MM.1S (cell line): Measurements from ENCODE around the gene CCR2.

Experiments used
- DNase-seq: peaks from one replicate; pipeline ENCODE4 v3.0.0-alpha.2; 2015
- H2AFZ ChIP-seq: fragments of 300-600 bp; sonication (generic); 2 replicates; pipeline ENCODE4 v1.6.0; 2016; ENCODE audit warnings: antibody characterized with exemption, low read length
- H3F3A ChIP-seq: fragments of 300-600 bp; sonication (generic); 2 replicates; pipeline ENCODE4 v1.6.1; 2016; ENCODE audit warnings: mild to moderate bottlenecking, antibody characterized with exemption, low read length, moderate library complexity, mixed read lengths; ENCODE audit not compliant: insufficient read depth
- H3K27ac ChIP-seq: fragments of 300-600 bp; sonication (generic); 2 replicates; pipeline ENCODE4 v1.5.1; 2016; ENCODE audit warnings: mild to moderate bottlenecking, low read length
- H3K27me3 ChIP-seq: fragments of 300-600 bp; sonication (generic); replicated peaks from 2 replicates; pipeline ENCODE4 v1.6.0; 2016; ENCODE audit warnings: low read length; ENCODE audit not compliant: insufficient read depth
- H3K36me3 ChIP-seq: fragments of 300-600 bp; sonication (generic); replicated peaks from 2 replicates; pipeline ENCODE4 v1.6.1; 2016; ENCODE audit warnings: mild to moderate bottlenecking, low read length, mixed read lengths; ENCODE audit not compliant: insufficient read depth
- H3K4me1 ChIP-seq: fragments of 300-600 bp; sonication (generic); 2 replicates; pipeline ENCODE4 v1.6.1; 2016; ENCODE audit warnings: low read length, mixed read lengths
- H3K4me2 ChIP-seq: fragments of 300-600 bp; sonication (generic); 2 replicates; pipeline ENCODE4 v1.6.0; 2016; ENCODE audit warnings: low read depth, low read length
- H3K4me3 ChIP-seq: fragments of 300-600 bp; sonication (generic); 2 replicates; pipeline ENCODE4 v1.5.1; 2016; ENCODE audit warnings: low read length, mixed read lengths
- H3K79me2 ChIP-seq: fragments of 300-600 bp; sonication (generic); 2 replicates; pipeline ENCODE4 v1.6.1; 2016; ENCODE audit warnings: mixed run types, low read length, mixed read lengths
- H3K9ac ChIP-seq: fragments of 300-600 bp; sonication (generic); 2 replicates; pipeline ENCODE4 v1.6.1; 2016; ENCODE audit warnings: low read length, mixed read lengths
- H3K9me2 ChIP-seq: fragments of 300-600 bp; sonication (generic); replicated peaks from 2 replicates; pipeline ENCODE4 v1.6.1; 2016; ENCODE audit warnings: mild to moderate bottlenecking, low read length, mixed read lengths; ENCODE audit not compliant: insufficient read depth
- H3K9me3 ChIP-seq: fragments of 300-600 bp; sonication (generic); replicated peaks from 2 replicates; pipeline ENCODE4 v1.6.1; 2016; ENCODE audit warnings: mild to moderate bottlenecking, low read length, mixed read lengths; ENCODE audit not compliant: insufficient read depth
- H4K20me1 ChIP-seq: fragments of 300-600 bp; sonication (generic); 2 replicates; pipeline ENCODE4 v1.6.1; 2016; ENCODE audit warnings: mild to moderate bottlenecking, low read length, moderate library complexity, mixed read lengths; ENCODE audit not compliant: insufficient read depth
- EZH2 ChIP-seq: fragments of 300-600 bp; sonication (generic); optimal IDR thresholded peaks from 2 replicates; pipeline ENCODE3; 2017; ENCODE audit warnings: low read depth, mild to moderate bottlenecking, antibody characterized with exemption, low read length, mixed read lengths
- EZH2phosphoT487 ChIP-seq: fragments of 300-600 bp; sonication (generic); IDR thresholded peaks from 2 replicates; pipeline ENCODE4 v1.6.1; 2018; ENCODE audit warnings: antibody characterized with exemption, low read length
- TF ChIP-seq, protein P1 (sequence below): fragments of 300-600 bp; sonication (generic); IDR thresholded peaks from 2 replicates; pipeline ENCODE4 v1.5.1; 2016; ENCODE audit warnings: antibody characterized with exemption, low read length, mixed read lengths

The CCR2 gene

DNA sequence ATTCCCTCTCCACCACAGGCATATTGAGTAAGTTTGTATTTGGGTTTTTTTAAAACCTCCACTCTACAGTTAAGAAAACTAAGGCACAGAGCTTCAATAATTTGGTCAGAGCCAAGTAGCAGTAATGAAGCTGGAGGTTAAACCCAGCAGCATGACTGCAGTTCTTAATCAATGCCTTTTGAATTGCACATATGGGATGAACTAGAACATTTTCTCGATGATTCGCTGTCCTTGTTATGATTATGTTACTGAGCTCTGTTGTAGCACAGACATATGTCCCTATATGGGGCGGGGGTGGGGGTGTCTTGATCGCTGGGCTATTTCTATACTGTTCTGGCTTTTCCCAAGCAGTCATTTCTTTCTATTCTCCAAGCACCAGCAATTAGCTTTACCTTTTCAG lies 15.2 kb downstream of the CCR2 start:
- Histone ChIP-seq H3F3A (0 out of 2 replicates have a peak, but pooled peaks cover 7% of the 10 kb centered on the region), H3K79me2 (no peaks in the 10 kb centered on the region), H3K4me2 (0 out of 2 replicates have a peak overlapping the region, but pooled peaks have one; percentile 23), H3K4me1 (peaks cover 53% of the 10 kb centered on the region), H3K4me3 (no peak overlapping the region), H3K27me3 (no peaks in the 10 kb centered on the region), H3K9me2 (no peaks in the 10 kb centered on the region), H3K27ac (no peak overlapping the region), H3K9ac (peak overlapping the region; percentile 26; the same call in 1 of the 2 replicates), H4K20me1 (no peaks in the 10 kb centered on the region), H2AFZ (no peak overlapping the region), H3K9me3 (no peaks in the 10 kb centered on the region), H3K36me3 (no peaks in the 10 kb centered on the region)
- TF ChIP-seq EZH2 = no peak
- TF ChIP-seq, protein P1, sequence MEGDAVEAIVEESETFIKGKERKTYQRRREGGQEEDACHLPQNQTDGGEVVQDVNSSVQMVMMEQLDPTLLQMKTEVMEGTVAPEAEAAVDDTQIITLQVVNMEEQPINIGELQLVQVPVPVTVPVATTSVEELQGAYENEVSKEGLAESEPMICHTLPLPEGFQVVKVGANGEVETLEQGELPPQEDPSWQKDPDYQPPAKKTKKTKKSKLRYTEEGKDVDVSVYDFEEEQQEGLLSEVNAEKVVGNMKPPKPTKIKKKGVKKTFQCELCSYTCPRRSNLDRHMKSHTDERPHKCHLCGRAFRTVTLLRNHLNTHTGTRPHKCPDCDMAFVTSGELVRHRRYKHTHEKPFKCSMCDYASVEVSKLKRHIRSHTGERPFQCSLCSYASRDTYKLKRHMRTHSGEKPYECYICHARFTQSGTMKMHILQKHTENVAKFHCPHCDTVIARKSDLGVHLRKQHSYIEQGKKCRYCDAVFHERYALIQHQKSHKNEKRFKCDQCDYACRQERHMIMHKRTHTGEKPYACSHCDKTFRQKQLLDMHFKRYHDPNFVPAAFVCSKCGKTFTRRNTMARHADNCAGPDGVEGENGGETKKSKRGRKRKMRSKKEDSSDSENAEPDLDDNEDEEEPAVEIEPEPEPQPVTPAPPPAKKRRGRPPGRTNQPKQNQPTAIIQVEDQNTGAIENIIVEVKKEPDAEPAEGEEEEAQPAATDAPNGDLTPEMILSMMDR = no peak
- TF ChIP-seq EZH2phosphoT487 = no peak
- DNase-seq = no peak

DNA sequence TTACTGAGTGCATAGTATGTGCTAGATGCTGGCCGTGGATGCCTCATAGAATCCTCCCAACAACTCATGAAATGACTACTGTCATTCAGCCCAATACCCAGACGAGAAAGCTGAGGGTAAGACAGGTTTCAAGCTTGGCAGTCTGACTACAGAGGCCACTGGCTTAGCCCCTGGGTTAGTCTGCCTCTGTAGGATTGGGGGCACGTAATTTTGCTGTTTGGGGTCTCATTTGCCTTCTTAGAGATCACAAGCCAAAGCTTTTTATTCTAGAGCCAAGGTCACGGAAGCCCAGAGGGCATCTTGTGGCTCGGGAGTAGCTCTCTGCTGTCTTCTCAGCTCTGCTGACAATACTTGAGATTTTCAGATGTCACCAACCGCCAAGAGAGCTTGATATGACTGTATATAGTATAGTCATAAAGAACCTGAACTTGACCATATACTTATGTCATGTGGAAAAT lies 15.8 kb downstream of the CCR2 start:
- Histone ChIP-seq H3K4me1 (peaks cover 58% of the 10 kb centered on the region), H4K20me1 (no peaks in the 10 kb centered on the region), H3F3A (0 out of 2 replicates have a peak, but pooled peaks cover 7% of the 10 kb centered on the region), H3K9ac (no peak overlapping the region), H3K9me3 (no peaks in the 10 kb centered on the region), H3K36me3 (no peaks in the 10 kb centered on the region), H3K27me3 (no peaks in the 10 kb centered on the region), H3K27ac (peak overlapping the region; percentile 42; the same call in 1 of the 2 replicates), H3K4me3 (no peak overlapping the region), H3K4me2 (no peak overlapping the region), H3K79me2 (no peaks in the 10 kb centered on the region), H2AFZ (no peak overlapping the region), H3K9me2 (no peaks in the 10 kb centered on the region)
- no peak for DNase-seq
- no peak for TF ChIP-seq EZH2
- TF ChIP-seq EZH2phosphoT487 = no peak
- TF ChIP-seq, protein P1 = no peak

DNA sequence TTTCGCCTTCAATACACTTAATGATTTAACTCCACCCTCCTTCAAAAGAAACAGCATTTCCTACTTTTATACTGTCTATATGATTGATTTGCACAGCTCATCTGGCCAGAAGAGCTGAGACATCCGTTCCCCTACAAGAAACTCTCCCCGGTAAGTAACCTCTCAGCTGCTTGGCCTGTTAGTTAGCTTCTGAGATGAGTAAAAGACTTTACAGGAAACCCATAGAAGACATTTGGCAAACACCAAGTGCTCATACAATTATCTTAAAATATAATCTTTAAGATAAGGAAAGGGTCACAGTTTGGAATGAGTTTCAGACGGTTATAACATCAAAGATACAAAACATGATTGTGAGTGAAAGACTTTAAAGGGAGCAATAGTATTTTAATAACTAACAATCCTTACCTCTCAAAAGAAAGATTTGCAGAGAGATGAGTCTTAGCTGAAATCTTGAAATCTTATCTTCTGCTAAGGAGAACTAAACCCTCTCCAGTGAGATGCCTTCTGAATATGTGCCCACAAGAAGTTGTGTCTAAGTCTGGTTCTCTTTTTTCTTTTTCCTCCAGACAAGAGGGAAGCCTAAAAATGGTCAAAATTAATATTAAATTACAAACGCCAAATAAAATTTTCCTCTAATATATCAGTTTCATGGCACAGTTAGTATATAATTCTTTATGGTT lies 17.1 kb downstream of the CCR2 start, which contains the start of gene CCR5:
Gene CCR5 (plus strand): TSS at position 108 of the 680 bp plus-strand sequence. CDS start 1,957 bp downstream, outside the sequence.
- Histone ChIP-seq H3K36me3 (no peaks in the 10 kb centered on the region), H3K9ac (peak within 1 kb of the TSS; percentile 34; the same call in 1 of the 2 replicates), H3K9me3 (no peaks in the 10 kb centered on the region), H2AFZ (no peak within 1 kb of the TSS), H3K27me3 (no peaks in the 10 kb centered on the region), H3K9me2 (no peaks in the 10 kb centered on the region), H3K4me2 (peak within 1 kb of the TSS; percentile 23; the same call in 1 of the 2 replicates), H3K4me1 (peaks cover 71% of the 10 kb centered on the region), H4K20me1 (no peaks in the 10 kb centered on the region), H3K27ac (peak within 1 kb of the TSS; percentile 42; the same call in 1 of the 2 replicates), H3K79me2 (no peaks in the 10 kb centered on the region), H3K4me3 (no peak within 1 kb of the TSS), H3F3A (0 out of 2 replicates have a peak, but pooled peaks cover 7% of the 10 kb centered on the region)
- DNase-seq = peak; percentile 60
- TF ChIP-seq EZH2phosphoT487 (no peak), EZH2 (no peak)
- TF ChIP-seq, protein P1 = no peak
